CD4-positive, alpha-beta T cell (primary cell): ENCODE results near the gene SERPING1. TPM values are rescaled to one million over a fixed set of nuclear protein-coding genes. Genes with fewer than 3 reads are reported as not detected.
A peak's percentile ranks its signal among the peaks of the same experiment; 100 is the strongest.

Experiments used
- ATAC-seq: fragments of 200-7000 bp; cut with Tn5 transposase; one replicate; pipeline ENCODE4 v1.10.0; 2022; ENCODE audit warnings: mild to moderate bottlenecking; ENCODE audit not compliant: poor library complexity
- CTCF ChIA-PET: fragments of 350-600 bp; sonication (Branson Sonifier 250); formaldehyde crosslinking; loops from one replicate; lab custom pipeline; 2021; ENCODE audit warnings: antibody characterized with exemption, inconsistent platforms; lab: Charles Lee
- POLR2A ChIA-PET: fragments of 350-600 bp; sonication (Branson Sonifier 250); formaldehyde crosslinking; loops from one replicate; lab custom pipeline; 2021; ENCODE audit warnings: antibody characterized with exemption, inconsistent platforms; lab: Charles Lee
- DNase-seq, 14 experiments: peaks; one replicate each; pipeline ENCODE4 v3.0.0-alpha.2; 2013 to 2020; ENCODE audit warnings: mixed read lengths in 2 of 14
- H3K27ac ChIP-seq, 2 donors: one replicate each; pipeline versions ENCODE4 v1.5.1 to v1.7.0; 2013; ENCODE audit warnings: low read length in 2 of 2, low read depth in 1 of 2, mild to moderate bottlenecking in 1 of 2
- H3K27me3 ChIP-seq, 2 experiments: 1 replicate in 1 of 2; 2 replicates in 1 of 2; pipeline versions ENCODE4 v1.6.1 to v1.7.0; 2013; ENCODE audit warnings: low read length in 2 of 2, control low read depth in 1 of 2, mild to moderate bottlenecking in 1 of 2, moderate library complexity in 1 of 2; ENCODE audit not compliant: insufficient read depth in 2 of 2, control insufficient read depth in 1 of 2
- H3K36me3 ChIP-seq: one replicate; pipeline ENCODE4 v1.6.1; 2013; ENCODE audit warnings: low read length, control low read depth; ENCODE audit not compliant: insufficient read depth
- H3K4me1 ChIP-seq: one replicate; pipeline ENCODE4 v1.6.1; 2013; ENCODE audit warnings: low read length, control low read depth; ENCODE audit not compliant: insufficient read depth
- H3K4me3 ChIP-seq: one replicate; pipeline ENCODE4 v1.5.1; 2013; ENCODE audit warnings: mild to moderate bottlenecking, low read length, moderate library complexity
- H3K9me3 ChIP-seq, 2 experiments: 1 replicate in 1 of 2; 2 replicates in 1 of 2; pipeline versions ENCODE4 v1.6.1 to v1.7.0; 2013; ENCODE audit warnings: low read length in 2 of 2, mild to moderate bottlenecking in 2 of 2, control low read depth in 1 of 2, moderate library complexity in 1 of 2; ENCODE audit not compliant: control insufficient read depth in 1 of 2, insufficient read depth in 1 of 2
- H3K27ac Mint-ChIP-seq: one replicate; pipeline ENCODE4 v1.8.0; 2020; ENCODE audit warnings: mixed read lengths
- H3K27me3 Mint-ChIP-seq: one replicate; pipeline ENCODE4 v1.8.0; 2021; ENCODE audit warnings: mixed read lengths
- H3K36me3 Mint-ChIP-seq: one replicate; pipeline ENCODE4 v1.8.0; 2021; ENCODE audit warnings: low read depth, mixed read lengths
- H3K4me1 Mint-ChIP-seq: one replicate; pipeline ENCODE4 v1.8.0; 2021; ENCODE audit warnings: low read depth, mixed read lengths
- H3K4me3 Mint-ChIP-seq: one replicate; pipeline ENCODE4 v1.8.0; 2020; ENCODE audit warnings: mild to moderate bottlenecking, mixed read lengths
- H3K9me3 Mint-ChIP-seq: one replicate; pipeline ENCODE4 v1.8.0; 2020; ENCODE audit warnings: mixed read lengths
- CTCF ChIP-seq: fragments of 200-600 bp; IDR thresholded peaks from one replicate; pipeline ENCODE4 v1.8.0; 2022; ENCODE audit warnings: antibody characterized with exemption, mild to moderate bottlenecking
- intact Hi-C, 2 experiments: fragments of 100-400 bp; cut with DNase I in 1 of 2; cut with micrococcal nuclease in 1 of 2; formaldehyde crosslinking; loops; one replicate each; pipeline versions ENCODE4 v1.15.1 to v1.9.0; 2023 to 2025; cut with DNase I, micrococcal nuclease
- microRNA-seq: library from miRNA; unstranded; fragments of <30 nt; microRNA quantifications from one replicate; pipeline ENCODE4 v1.2.0, GENCODE V29; 2021; ENCODE audit warnings: borderline microRNAs expressed, borderline replicate concordance
- total RNA-seq, 174 experiments: library from RNA in 2 of 174; stranded (reverse) in 2 of 174; gene quantifications; one replicate each; pipeline ENCODE4 v1.2.3 and lab custom pipeline; 2021 to 2026

SERPING1 gene
- total RNA-seq, 2 experiments from 2014 or later: 0.53 TPM; not detected in 1

GRCh38 chr11:57662893-57663292 lies 65.4 kb downstream of the SERPING1 start:
- CTCF ChIA-PET: no interaction called here
- H3K27ac ChIP-seq: no peak overlapping the region
- Mint-ChIP-seq H3K9me3 (no peaks in the 10 kb centered on the region), H3K4me3 (peak overlapping the region; percentile 13), H3K36me3 (peaks cover 56% of the 10 kb centered on the region), H3K4me1 (peaks cover 29% of the 10 kb centered on the region), H3K27me3 (no peaks in the 10 kb centered on the region), H3K27ac (peak overlapping the region; percentile 32)
- no peak for TF ChIP-seq CTCF
- peaks cover 38% of the 10 kb centered on the region for H3K36me3 ChIP-seq
- POLR2A ChIA-PET: interaction anchor here (1.2 kb wide), 1 partner anchor 915 kb away, joined by 3 read pairs; no protein-coding TSS in a partner anchor
- no peaks in the 10 kb centered on the region for H3K27me3 ChIP-seq
- DNase-seq: no peak
- H3K4me1 ChIP-seq: peaks cover 23% of the 10 kb centered on the region
- intact Hi-C loops: loop anchor here in 1 of 2 experiments (10.0 kb wide), 1 partner anchor 862 kb away; no protein-coding TSS in a partner anchor
- no peak for ATAC-seq
- H3K9me3 ChIP-seq: no peaks in the 10 kb centered on the region
- H3K4me3 ChIP-seq: no peak overlapping the region

- H3K4me3 ChIP-seq: no peak overlapping the region
- peaks cover 38% of the 10 kb centered on the region for H3K36me3 ChIP-seq
- Mint-ChIP-seq H3K27ac (peak overlapping the region; percentile 69), H3K36me3 (peaks cover 58% of the 10 kb centered on the region), H3K4me1 (peaks cover 26% of the 10 kb centered on the region), H3K4me3 (no peak overlapping the region), H3K27me3 (no peaks in the 10 kb centered on the region), H3K9me3 (no peaks in the 10 kb centered on the region)
- intact Hi-C loops: loop anchor here in 1 of 2 experiments (10.0 kb wide), 1 partner anchor 861 kb away; no protein-coding TSS in a partner anchor
- TF ChIP-seq CTCF: no peak
- H3K27ac ChIP-seq: no peak overlapping the region
- DNase-seq (no peak), ATAC-seq (no peak)
- ChIA-PET POLR2A (no interaction called here), CTCF (no interaction called here)
- H3K9me3 ChIP-seq: no peaks in the 10 kb centered on the region
- H3K27me3 ChIP-seq: no peaks in the 10 kb centered on the region
- peaks cover 16% of the 10 kb centered on the region for H3K4me1 ChIP-seq
Measured at GRCh38 chr11:57663975-57664374, 66.5 kb downstream of the SERPING1 start.

Small RNAs within 50 kb of the gene (microRNA-seq; reads per million reads assigned to microRNA genes)
- 165 reads per million, percentile 70 among the genes with 10 or more reads in this experiment for gene MIR130A

Other genes starting within 250 kb of the SERPING1 start
- gene PRG3, start 216.5 kb upstream of the SERPING1 start, total RNA-seq: not detected
- gene PRG2, start 207.0 kb upstream of the SERPING1 start, total RNA-seq: 1 to 10 TPM in 1 of 2 experiments, under 1 TPM in 1; 0.53 to 1.1 TPM
- 1 to 10 TPM; 6.9 to 7.3 TPM for gene SLC43A3, start 170.6 kb upstream of the SERPING1 start, total RNA-seq
- under 1 TPM; 0.17 to 0.19 TPM for gene RTN4RL2, start 137.2 kb upstream of the SERPING1 start, total RNA-seq
- gene SLC43A1, start 82.0 kb upstream of the SERPING1 start, total RNA-seq: 1 to 10 TPM; 3.1 to 4.2 TPM
- 10 to 100 TPM; 28.0 TPM for gene TIMM10, start 66.9 kb upstream of the SERPING1 start, total RNA-seq
- not detected for gene SMTNL1, start 60.1 kb upstream of the SERPING1 start, total RNA-seq
- gene UBE2L6, start 30.0 kb upstream of the SERPING1 start, total RNA-seq: 10 to 100 TPM; 35.0 to 36.2 TPM
- 1 to 10 TPM; 5.6 to 7.3 TPM for gene YPEL4, start 52.2 kb downstream of the SERPING1 start, total RNA-seq
- gene CLP1, start 60.1 kb downstream of the SERPING1 start, total RNA-seq: 10 to 100 TPM; 21.8 to 24.2 TPM
- gene ZDHHC5, start 70.4 kb downstream of the SERPING1 start, total RNA-seq: 10 to 100 TPM; 59.7 to 61.1 TPM
- gene MED19, start 114.5 kb downstream of the SERPING1 start, total RNA-seq: 10 to 100 TPM; 13.7 to 14.9 TPM
- gene TMX2, start 114.9 kb downstream of the SERPING1 start, total RNA-seq: 10 to 100 TPM; 30.0 to 30.5 TPM
- 10 to 100 TPM; 48.0 to 48.5 TPM for gene SELENOH, start 143.8 kb downstream of the SERPING1 start, total RNA-seq
- not detected for gene BTBD18, start 154.1 kb downstream of the SERPING1 start, total RNA-seq
- 10 to 100 TPM; 12.4 to 12.5 TPM for gene CTNND1, start 164.1 kb downstream of the SERPING1 start, total RNA-seq